Esophagus (tissue), 2 donors: ENCODE results near the gene HADH. TPM values are rescaled to one million over a fixed set of nuclear protein-coding genes. Genes with fewer than 3 reads are reported as not detected.
A peak's percentile ranks its signal among the peaks of the same experiment; 100 is the strongest.
"Not testable (repeated sequence)": the region's sequence is repeated elsewhere in the genome, so short reads cannot be mapped to it uniquely, and the experiment has no call there.

Experiments used
- H3K27ac ChIP-seq, 2 donors: one replicate each; pipeline ENCODE4 v1.5.1; 2013; ENCODE audit warnings: low read depth in 2 of 2, mild to moderate bottlenecking in 2 of 2, inconsistent platforms in 1 of 2, low read length in 1 of 2, moderate library complexity in 1 of 2
- H3K27me3 ChIP-seq, 2 donors: one replicate each; pipeline ENCODE4 v1.6.1; 2013; ENCODE audit warnings: low read length in 2 of 2, control low read depth in 1 of 2, mild to moderate bottlenecking in 1 of 2; ENCODE audit not compliant: insufficient read depth in 2 of 2, control insufficient read depth in 1 of 2
- H3K36me3 ChIP-seq, 2 donors: one replicate each; pipeline ENCODE4 v1.6.1; 2013; ENCODE audit warnings: low read length in 1 of 2; ENCODE audit not compliant: control insufficient read depth in 2 of 2, insufficient read depth in 2 of 2
- H3K4me1 ChIP-seq, 2 donors: one replicate each; pipeline ENCODE4 v1.6.1; 2013; ENCODE audit warnings: low read length in 1 of 2; ENCODE audit not compliant: control insufficient read depth in 2 of 2, insufficient read depth in 2 of 2
- H3K4me3 ChIP-seq, 2 donors: one replicate each; pipeline ENCODE4 v1.5.1; 2013; ENCODE audit warnings: low read length in 2 of 2, mild to moderate bottlenecking in 2 of 2, low read depth in 1 of 2, moderate library complexity in 1 of 2
- H3K9me3 ChIP-seq, 2 donors: one replicate each; pipeline ENCODE4 v1.6.1; 2013; ENCODE audit warnings: mild to moderate bottlenecking in 2 of 2, low read depth in 1 of 2, low read length in 1 of 2, moderate library complexity in 1 of 2; ENCODE audit not compliant: control insufficient read depth in 2 of 2, insufficient read depth in 1 of 2
- WGBS, 2 donors: extraction: QIAGEN DNeasy Blood & Tissue Kit; methylation state at CpG; one replicate each; pipeline ENCODE4 v1.1.7; 2013; 5-methylcytosine and 5-hydroxymethylcytosine counted together
- polyA plus RNA-seq, 2 donors: library from polyadenylated mRNA; stranded (reverse); fragments of 200-250 nt; gene quantifications; one replicate each; pipeline ENCODE4 v1.2.3, GENCODE V29; 2013
- donor health status: healthy with polysubstance abuse.
- donor health status: Bipolar disorder and iron deficiency.

Gene HADH
- polyA plus RNA-seq, result 10 to 100 TPM; 26.0 to 41.5 TPM

- no peaks in the 10 kb centered on the region for H3K27me3 ChIP-seq
- no peaks in the 10 kb centered on the region for H3K36me3 ChIP-seq
- WGBS, 2 donors, result 0% methylated on average over 78 of the region's 78 CpGs
- peak within 1 kb of the TSS; percentile 86 to 98 for H3K4me3 ChIP-seq
- no peaks in the 10 kb centered on the region for H3K4me1 ChIP-seq
- H3K9me3 ChIP-seq, result no peaks in the 10 kb centered on the region
- peak within 1 kb of the TSS; percentile 88 to 89 for H3K27ac ChIP-seq
These were observed at the start of gene HADH for GRCh38 chr4:107989537-107990386. HADH (plus strand) TSS chr4:107989889; CDS start chr4:107989933, 44 bp downstream.

- no peak overlapping the region for H3K27ac ChIP-seq
- no peaks in the 10 kb centered on the region for H3K9me3 ChIP-seq
- no peaks in the 10 kb centered on the region for H3K36me3 ChIP-seq
- no peaks in the 10 kb centered on the region for H3K27me3 ChIP-seq
- H3K4me3 ChIP-seq, result no peak overlapping the region
- 94 to 95% methylated on average over 3 of the region's 3 CpGs for WGBS, 2 donors
- no peaks in the 10 kb centered on the region for H3K4me1 ChIP-seq
These were observed 43.9 kb upstream of the HADH start for GRCh38 chr4:107945809-107946208.

- H3K27ac ChIP-seq, result no peak overlapping the region
- no peaks in the 10 kb centered on the region for H3K36me3 ChIP-seq
- H3K4me1 ChIP-seq, result no peaks in the 10 kb centered on the region
- H3K27me3 ChIP-seq, result no peaks in the 10 kb centered on the region
- no peaks in the 10 kb centered on the region for H3K9me3 ChIP-seq
- no peak overlapping the region for H3K4me3 ChIP-seq
- 91 to 95% methylated on average over 2 of the region's 2 CpGs for WGBS, 2 donors
These were observed 38.7 kb upstream of the HADH start for GRCh38 chr4:107950746-107951540.

GRCh38 chr4:107951551-107951950 lies 38.1 kb upstream of the HADH start:
- Histone ChIP-seq H3K4me3 (no peak overlapping the region), H3K27me3 (no peaks in the 10 kb centered on the region), H3K27ac (no peak overlapping the region), H3K9me3 (no peaks in the 10 kb centered on the region), H3K36me3 (no peaks in the 10 kb centered on the region), H3K4me1 (no peaks in the 10 kb centered on the region)

GRCh38 chr4:107956011-107956410 lies 33.7 kb upstream of the HADH start:
- H3K36me3 ChIP-seq, result no peaks in the 10 kb centered on the region
- no peak overlapping the region for H3K4me3 ChIP-seq
- WGBS, 2 donors, result 86 to 93% methylated on average over 1 of the region's 1 CpG
- H3K27me3 ChIP-seq, result no peaks in the 10 kb centered on the region
- no peaks in the 10 kb centered on the region for H3K4me1 ChIP-seq
- no peaks in the 10 kb centered on the region for H3K9me3 ChIP-seq
- no peak overlapping the region for H3K27ac ChIP-seq

- no peaks in the 10 kb centered on the region for H3K4me1 ChIP-seq
- no peaks in the 10 kb centered on the region for H3K27me3 ChIP-seq
- no peaks in the 10 kb centered on the region for H3K36me3 ChIP-seq
- no peak overlapping the region for H3K4me3 ChIP-seq
- H3K27ac ChIP-seq, result no peak overlapping the region
- WGBS, 2 donors, result 59 to 78% methylated on average over 4 of the region's 4 CpGs
- H3K9me3 ChIP-seq, result no peaks in the 10 kb centered on the region
These were observed 22.8 kb upstream of the HADH start for GRCh38 chr4:107966903-107967302.

- not testable (repeated sequence) for H3K27me3 ChIP-seq, H3K9me3 ChIP-seq, H3K27ac ChIP-seq, H3K4me3 ChIP-seq, H3K4me1 ChIP-seq, H3K36me3 ChIP-seq
These were observed 22.2 kb upstream of the HADH start for GRCh38 chr4:107967519-107967918.

- H3K27me3 ChIP-seq, H3K9me3 ChIP-seq, H3K36me3 ChIP-seq, H3K4me1 ChIP-seq, H3K4me3 ChIP-seq, H3K27ac ChIP-seq: not testable (repeated sequence)
- 92 to 97% methylated on average over 1 of the region's 1 CpG for WGBS, 2 donors
These were observed 21.8 kb upstream of the HADH start for GRCh38 chr4:107967921-107968320.

- no peaks in the 10 kb centered on the region for H3K9me3 ChIP-seq
- H3K27me3 ChIP-seq, result no peaks in the 10 kb centered on the region
- H3K4me1 ChIP-seq, result no peaks in the 10 kb centered on the region
- no peak overlapping the region for H3K4me3 ChIP-seq
- H3K36me3 ChIP-seq, result no peaks in the 10 kb centered on the region
- WGBS, 2 donors, result 95% methylated on average over 12 of the region's 12 CpGs
- H3K27ac ChIP-seq, result no peak overlapping the region
These were observed 19.5 kb upstream of the HADH start for GRCh38 chr4:107970063-107970798.
